GM10847 (cell line): ENCODE measurements around the gene CYP4X1.

Source experiments
- POLR2A ChIP-seq: IDR thresholded peaks from 2 replicates; pipeline ENCODE4 v1.6.1; 2011; ENCODE audit not compliant: insufficient read length; ENCODE audit errors: extremely low read depth

The CYP4X1 gene

GRCh38 chr1:47023268-47024140, at the start of gene CYP4X1:
Gene CYP4X1, plus strand, starts transcription at chr1:47023669. Its CDS starts 149 bp downstream, at chr1:47023818.
- TF ChIP-seq POLR2A = no peak

GRCh38 chr1:46983166-46983829, 40.2 kb upstream of the CYP4X1 start:
- TF ChIP-seq POLR2A = no peak

- no peak for TF ChIP-seq POLR2A
Measured at GRCh38 chr1:46983830-46984586, 39.5 kb upstream of the CYP4X1 start.

GRCh38 chr1:46991083-46991923, 32.2 kb upstream of the CYP4X1 start:
- no peak for TF ChIP-seq POLR2A

- no peak for TF ChIP-seq POLR2A
Measured at GRCh38 chr1:46996659-46997281, 26.7 kb upstream of the CYP4X1 start.

GRCh38 chr1:47002211-47002610, 21.3 kb upstream of the CYP4X1 start:
- no peak for TF ChIP-seq POLR2A

GRCh38 chr1:47003896-47004403, 19.5 kb upstream of the CYP4X1 start:
- no peak for TF ChIP-seq POLR2A

GRCh38 chr1:47013293-47013692, 10.2 kb upstream of the CYP4X1 start:
- no peak for TF ChIP-seq POLR2A

- TF ChIP-seq POLR2A = no peak
Measured at GRCh38 chr1:47021070-47021469, 2.4 kb upstream of the CYP4X1 start.

- no peak for TF ChIP-seq POLR2A
Measured at GRCh38 chr1:47024141-47024801, 802 bp downstream of the CYP4X1 start.

GRCh38 chr1:47030170-47030805, 6.8 kb downstream of the CYP4X1 start:
- no peak for TF ChIP-seq POLR2A

GRCh38 chr1:47031059-47031458, 7.6 kb downstream of the CYP4X1 start:
- no peak for TF ChIP-seq POLR2A

- TF ChIP-seq POLR2A = no peak
Measured at GRCh38 chr1:47031585-47031984, 8.1 kb downstream of the CYP4X1 start.

GRCh38 chr1:47036764-47037163, 13.3 kb downstream of the CYP4X1 start:
- no peak for TF ChIP-seq POLR2A

GRCh38 chr1:47059376-47059775, 35.9 kb downstream of the CYP4X1 start:
- TF ChIP-seq POLR2A = no peak
